Measurements from ENCODE around the gene MAML2.

MAML2 gene

DNA sequence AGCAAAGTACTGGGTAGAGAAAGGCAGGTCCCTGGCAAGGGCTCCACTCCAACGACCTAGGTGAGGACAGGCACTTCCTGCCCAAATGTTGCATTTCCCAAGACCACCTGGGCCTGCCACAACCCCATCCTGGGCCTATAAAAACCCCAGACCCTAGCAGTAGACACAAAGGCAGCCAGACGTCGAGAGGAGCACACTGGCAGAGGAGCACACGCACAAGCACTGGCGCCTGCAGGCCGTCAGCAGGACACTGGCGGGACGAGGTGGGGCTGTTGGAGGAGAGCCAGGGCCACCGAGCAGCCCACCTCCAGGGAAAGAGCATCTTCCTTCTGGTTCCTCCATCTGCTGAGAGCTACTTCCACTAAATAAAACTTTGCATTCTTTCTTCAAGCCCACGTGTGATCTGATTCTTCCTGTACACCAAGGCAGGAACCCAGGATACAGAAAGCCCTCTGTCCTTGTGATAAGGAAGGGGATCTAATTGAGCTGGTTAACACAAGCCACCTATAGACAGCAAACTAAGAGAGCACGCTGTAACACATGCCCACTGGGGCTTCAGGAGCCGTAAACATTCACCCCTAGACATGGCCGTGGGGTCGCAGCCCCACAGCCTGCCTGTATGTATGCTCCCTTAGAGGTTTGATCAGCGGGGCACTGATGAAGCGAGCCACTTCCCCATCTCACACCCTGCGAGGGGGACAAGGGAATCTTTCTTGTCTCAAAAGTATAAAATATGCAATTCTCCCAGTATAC is 329.4 kb downstream of the MAML2 start:
- H3K36me3 ChIP-seq, result no peaks in the 10 kb centered on the region
- no peaks in the 10 kb centered on the region for H3K4me1 ChIP-seq (ENCODE audit: control insufficient read depth in 1 of 2, insufficient read depth in 1 of 2, low read depth in 1 of 2, low read length in 1 of 2)
- no peak overlapping the region for H3K27ac ChIP-seq
- H3K4me3 ChIP-seq (ENCODE audit: low read depth in 1 of 2, low read length in 1 of 2), result no peak overlapping the region
- H3K27me3 ChIP-seq, result peaks cover 19% of the 10 kb centered on the region
- TF ChIP-seq, protein P1, sequence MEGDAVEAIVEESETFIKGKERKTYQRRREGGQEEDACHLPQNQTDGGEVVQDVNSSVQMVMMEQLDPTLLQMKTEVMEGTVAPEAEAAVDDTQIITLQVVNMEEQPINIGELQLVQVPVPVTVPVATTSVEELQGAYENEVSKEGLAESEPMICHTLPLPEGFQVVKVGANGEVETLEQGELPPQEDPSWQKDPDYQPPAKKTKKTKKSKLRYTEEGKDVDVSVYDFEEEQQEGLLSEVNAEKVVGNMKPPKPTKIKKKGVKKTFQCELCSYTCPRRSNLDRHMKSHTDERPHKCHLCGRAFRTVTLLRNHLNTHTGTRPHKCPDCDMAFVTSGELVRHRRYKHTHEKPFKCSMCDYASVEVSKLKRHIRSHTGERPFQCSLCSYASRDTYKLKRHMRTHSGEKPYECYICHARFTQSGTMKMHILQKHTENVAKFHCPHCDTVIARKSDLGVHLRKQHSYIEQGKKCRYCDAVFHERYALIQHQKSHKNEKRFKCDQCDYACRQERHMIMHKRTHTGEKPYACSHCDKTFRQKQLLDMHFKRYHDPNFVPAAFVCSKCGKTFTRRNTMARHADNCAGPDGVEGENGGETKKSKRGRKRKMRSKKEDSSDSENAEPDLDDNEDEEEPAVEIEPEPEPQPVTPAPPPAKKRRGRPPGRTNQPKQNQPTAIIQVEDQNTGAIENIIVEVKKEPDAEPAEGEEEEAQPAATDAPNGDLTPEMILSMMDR (IDR thresholded peaks at IDR 0.05), result no peak
- H3K9me3 ChIP-seq, result no peaks in the 10 kb centered on the region

DNA sequence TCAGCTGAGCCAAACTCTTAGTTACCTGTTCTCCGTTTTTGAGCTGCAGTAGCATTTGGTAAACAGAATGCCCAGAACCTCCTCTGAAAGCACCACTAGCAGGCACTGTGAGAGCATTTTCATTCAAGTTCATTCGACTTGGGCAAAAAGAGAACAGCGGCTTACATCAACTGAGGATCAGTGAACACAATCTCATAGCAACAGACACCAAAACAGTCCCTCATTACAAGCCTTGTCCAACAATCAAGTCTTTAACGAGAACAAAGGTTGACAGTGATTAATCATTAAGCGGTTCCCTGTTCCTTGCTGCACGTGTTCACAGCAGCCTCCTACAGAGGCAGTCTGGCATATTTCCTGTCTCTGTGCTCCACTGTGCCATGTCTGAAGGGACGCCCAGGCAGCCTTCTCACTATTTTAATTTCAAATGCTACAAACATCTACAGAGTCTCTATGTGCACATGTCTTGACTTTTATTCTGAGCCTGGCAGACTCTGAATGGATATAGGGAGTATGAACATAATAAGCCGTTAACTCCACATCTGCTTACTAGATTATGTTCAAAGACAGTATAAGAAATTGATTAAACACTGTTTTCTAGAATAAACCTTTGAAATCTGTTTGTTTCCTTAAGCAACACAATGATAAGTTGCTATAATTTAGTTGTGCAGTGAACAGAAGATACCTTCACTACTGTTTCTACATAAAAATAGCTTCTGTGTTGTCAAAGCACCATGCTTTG is 330.7 kb downstream of the MAML2 start:
- Histone ChIP-seq H3K4me1 (ENCODE audit: control insufficient read depth in 1 of 2, insufficient read depth in 1 of 2, low read depth in 1 of 2, low read length in 1 of 2) (no peaks in the 10 kb centered on the region), H3K36me3 (no peaks in the 10 kb centered on the region), H3K27me3 (peaks cover 19% of the 10 kb centered on the region), H3K27ac (no peak overlapping the region), H3K4me3 (ENCODE audit: low read depth in 1 of 2, low read length in 1 of 2) (no peak overlapping the region), H3K9me3 (no peaks in the 10 kb centered on the region)
- TF ChIP-seq, protein P1 (IDR thresholded peaks at IDR 0.05), result no peak

DNA sequence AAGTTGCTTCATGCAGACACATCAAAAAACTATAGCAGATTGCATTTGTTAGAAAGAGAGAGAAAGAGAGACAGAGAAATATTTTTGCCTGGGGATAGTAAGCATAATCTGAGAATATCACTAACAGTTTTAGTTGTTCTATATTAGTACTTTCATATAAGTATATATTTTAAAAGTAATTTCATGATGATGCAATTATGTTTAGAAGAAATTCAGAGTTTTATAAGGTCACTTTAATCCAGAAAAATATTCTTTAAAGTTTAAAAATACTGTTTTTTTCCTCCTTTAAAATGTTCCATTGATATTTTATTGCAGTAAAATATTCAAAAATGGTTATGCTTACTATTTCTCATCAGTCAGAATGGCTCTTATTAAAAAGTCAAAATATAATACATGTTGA is 332.3 kb downstream of the MAML2 start:
- no peaks in the 10 kb centered on the region for H3K9me3 ChIP-seq
- TF ChIP-seq, protein P1 (IDR thresholded peaks at IDR 0.05), result no peak
- no peak overlapping the region for H3K4me3 ChIP-seq (ENCODE audit: low read depth in 1 of 2, low read length in 1 of 2)
- no peaks in the 10 kb centered on the region for H3K4me1 ChIP-seq (ENCODE audit: control insufficient read depth in 1 of 2, insufficient read depth in 1 of 2, low read depth in 1 of 2, low read length in 1 of 2)
- no peak overlapping the region for H3K27ac ChIP-seq
- H3K36me3 ChIP-seq, result no peaks in the 10 kb centered on the region
- peaks cover 19% of the 10 kb centered on the region for H3K27me3 ChIP-seq

DNA sequence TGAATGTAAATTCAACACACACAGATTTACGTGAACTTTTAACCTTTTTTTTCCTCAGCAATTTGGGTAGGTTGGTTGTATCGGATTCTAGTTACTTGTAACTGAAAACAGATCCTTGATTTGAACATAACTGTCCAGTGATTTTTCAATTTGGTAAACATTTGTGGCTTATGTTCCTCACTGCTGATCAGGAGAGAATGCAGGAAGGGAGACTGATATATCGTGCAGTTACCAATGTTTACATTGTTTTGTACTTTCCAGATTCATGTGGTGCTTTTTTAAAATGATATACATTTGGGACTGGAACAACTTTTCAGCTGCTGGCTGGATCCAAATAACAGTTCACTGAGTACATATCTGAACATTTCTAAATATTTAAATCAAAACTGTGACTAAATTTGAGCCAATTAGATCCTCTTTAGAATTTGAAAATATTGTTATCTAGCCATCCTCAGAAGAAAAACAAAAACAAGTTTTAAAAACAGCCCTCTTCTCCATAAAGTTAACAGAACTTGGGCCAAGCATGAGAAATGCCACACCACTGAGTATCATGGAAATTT is 334.8 kb downstream of the MAML2 start:
- Histone ChIP-seq H3K4me3 (ENCODE audit: low read depth in 1 of 2, low read length in 1 of 2) (no peak overlapping the region), H3K27me3 (peaks cover 8% of the 10 kb centered on the region), H3K36me3 (no peaks in the 10 kb centered on the region), H3K9me3 (no peaks in the 10 kb centered on the region), H3K4me1 (ENCODE audit: control insufficient read depth in 1 of 2, insufficient read depth in 1 of 2, low read depth in 1 of 2, low read length in 1 of 2) (no peaks in the 10 kb centered on the region), H3K27ac (no peak overlapping the region)
- TF ChIP-seq, protein P1 (IDR thresholded peaks at IDR 0.05), result no peak

DNA sequence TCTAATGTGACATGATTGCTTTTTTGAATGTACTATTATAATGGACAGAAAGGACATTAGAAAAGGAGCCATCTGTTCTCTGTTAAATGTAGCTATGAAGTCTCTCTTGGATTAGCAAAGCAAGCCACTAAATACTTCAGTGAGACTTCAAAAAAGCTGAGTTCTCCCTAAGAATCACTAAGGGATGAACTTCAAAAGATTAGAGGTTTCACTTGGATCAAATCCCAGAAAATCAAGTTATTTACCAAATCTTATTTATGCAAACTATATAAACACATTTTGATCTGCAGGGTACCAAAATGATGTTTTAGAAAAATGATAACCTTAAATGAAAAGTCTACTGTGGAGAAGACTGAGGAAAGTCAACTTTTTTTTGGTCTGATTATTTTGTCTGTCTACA is 337.0 kb downstream of the MAML2 start:
- Histone ChIP-seq H3K4me3 (ENCODE audit: low read depth in 1 of 2, low read length in 1 of 2) (no peak overlapping the region), H3K36me3 (no peaks in the 10 kb centered on the region), H3K27ac (no peak overlapping the region), H3K27me3 (no peaks in the 10 kb centered on the region), H3K9me3 (no peaks in the 10 kb centered on the region), H3K4me1 (ENCODE audit: control insufficient read depth in 1 of 2, insufficient read depth in 1 of 2, low read depth in 1 of 2, low read length in 1 of 2) (no peaks in the 10 kb centered on the region)
- TF ChIP-seq, protein P1 (IDR thresholded peaks at IDR 0.05), result no peak
